NCI-H460 (cell line): ENCODE measurements around the gene ATP6V1G2. TPM values are rescaled to one million over a fixed set of nuclear protein-coding genes. Genes with fewer than 3 reads are reported as not detected.

Experiments used
- DNase-seq: peaks from one replicate; pipeline ENCODE4 v3.0.0-alpha.2; 2016; ENCODE audit warnings: low read depth; ENCODE audit errors: extremely low read depth
- total RNA-seq: library from RNA; depleted of rRNA; stranded (reverse); fragments of >200 nt; shearing (Covaris generic); gene quantifications from 2 replicates; pipeline ENCODE4 v1.2.3, GENCODE V29; 2014

Gene ATP6V1G2
- total RNA-seq, 1 experiment from 2014 or later, result 0.27 TPM

- DNase-seq, result no peak
Observed at GRCh38 chr6:31556307-31556706, 9.9 kb upstream of the ATP6V1G2 start.

GRCh38 chr6:31551371-31551770 lies 5.0 kb upstream of the ATP6V1G2 start:
- DNase-seq, result peak; percentile 36

GRCh38 chr6:31548544-31548873 lies 2.1 kb upstream of the ATP6V1G2 start:
- DNase-seq, result no peak

GRCh38 chr6:31547727-31548543 lies 1.5 kb upstream of the ATP6V1G2 start:
- no peak for DNase-seq

DNA sequence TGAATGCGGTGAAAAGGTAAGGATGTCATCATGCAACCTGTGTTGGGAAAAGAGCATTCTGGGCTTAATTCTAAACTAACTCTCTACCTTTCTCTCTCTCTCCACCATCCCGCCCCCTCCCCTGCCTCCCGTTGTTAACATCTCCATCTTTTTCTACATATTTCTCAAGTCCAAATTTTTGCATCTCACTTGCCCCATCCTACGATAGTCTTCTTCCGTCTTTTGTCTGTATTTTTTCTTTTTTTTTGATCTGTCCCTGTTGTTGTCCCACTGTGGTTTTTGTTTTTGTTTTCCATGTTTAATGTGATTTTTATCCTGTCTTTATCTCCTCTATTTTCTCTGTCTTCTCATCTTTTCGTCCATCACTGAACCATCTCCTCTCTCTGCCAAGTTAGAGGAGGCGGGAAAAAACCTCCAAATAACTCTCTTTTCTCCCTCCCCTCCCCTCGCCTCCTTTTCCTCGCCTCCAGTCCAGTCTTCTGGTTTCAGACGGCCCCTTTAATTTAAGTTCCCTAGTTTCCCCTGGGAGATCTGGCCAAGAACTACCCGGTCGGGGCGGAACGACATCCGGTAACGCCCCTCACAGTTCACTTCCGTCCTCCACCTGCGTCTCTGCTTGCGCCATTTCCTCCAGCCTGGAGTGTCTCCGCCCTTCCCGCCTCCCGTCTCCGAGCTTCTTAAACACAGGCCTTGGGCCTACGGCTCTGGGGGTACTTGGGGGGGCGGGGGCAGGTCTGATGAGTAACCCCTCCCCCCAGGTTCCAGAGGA lies 734 bp upstream of the ATP6V1G2 start, which contains the start of gene NFKBIL1:
TSS of gene NFKBIL1 (plus strand) at position 651 of the 769 bp plus-strand sequence. CDS start at position 738, 87 bp downstream.
- peak; percentile 90 for DNase-seq

- no peak for DNase-seq
Observed at GRCh38 chr6:31545291-31545690, 1.1 kb downstream of the ATP6V1G2 start.

GRCh38 chr6:31544676-31545075 lies 1.7 kb downstream of the ATP6V1G2 start:
- no peak for DNase-seq

DNA sequence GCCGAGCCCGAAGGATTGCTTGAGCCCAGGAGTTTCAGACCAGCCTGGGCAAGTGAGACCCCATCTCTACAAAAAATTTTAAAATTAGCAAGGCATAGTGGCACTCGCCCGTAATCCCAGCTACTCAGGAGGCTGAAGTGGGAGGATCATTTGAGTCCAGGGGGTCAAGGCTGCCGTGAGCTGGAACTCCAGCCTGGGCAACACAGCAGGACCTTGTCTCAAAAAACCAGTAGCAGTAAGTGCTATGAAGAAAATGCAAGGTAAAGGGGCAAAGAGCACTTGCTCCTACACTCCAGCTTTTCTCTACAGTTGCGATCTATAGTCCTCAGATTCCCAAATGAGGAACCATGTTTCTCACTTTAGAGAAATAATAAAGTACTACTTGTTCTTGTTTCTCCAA lies 2.8 kb downstream of the ATP6V1G2 start:
- no peak for DNase-seq

DNA sequence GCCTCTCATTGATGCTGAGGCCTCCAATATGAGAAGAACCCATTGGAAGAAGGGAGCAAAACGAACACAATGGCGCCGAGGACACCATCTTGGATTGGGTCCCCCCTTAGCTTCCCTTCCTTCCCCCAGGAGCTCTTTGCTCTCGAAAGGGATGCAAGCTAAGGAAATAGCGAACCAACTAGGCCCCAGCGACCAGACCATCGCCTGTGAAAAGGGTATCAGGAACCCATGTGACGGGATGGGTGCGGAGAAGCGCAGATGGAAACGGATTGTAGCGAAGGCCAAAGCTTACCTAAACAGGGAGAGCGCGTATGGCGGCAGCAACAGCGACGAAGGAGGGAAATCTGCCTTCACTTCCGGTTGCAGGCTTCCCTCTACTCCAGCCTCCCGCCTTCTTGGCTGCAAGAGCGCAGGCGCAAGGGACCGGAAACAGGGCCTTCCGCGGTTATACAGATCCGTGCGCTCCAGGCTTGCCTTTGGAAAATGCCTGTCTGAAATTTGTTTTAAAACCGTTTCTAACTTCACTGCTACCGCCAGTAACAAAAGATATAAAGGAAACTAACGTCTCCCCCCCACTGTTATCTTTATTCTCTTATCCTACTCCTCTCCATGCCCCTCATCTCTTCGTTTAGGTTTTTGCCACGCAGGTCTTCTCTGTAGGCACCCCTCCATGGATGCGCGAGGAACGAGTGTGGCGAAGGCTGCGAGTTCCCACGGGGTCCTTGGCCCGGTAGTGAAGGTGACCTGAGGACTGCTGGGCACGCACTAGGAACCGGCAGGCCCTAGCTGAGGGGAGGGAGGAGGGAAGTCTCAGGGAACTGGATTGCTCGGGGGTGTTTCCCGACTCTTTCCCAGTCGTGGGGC lies 4.5 kb downstream of the ATP6V1G2 start, which contains the start of gene DDX39B:
TSS of gene DDX39B (minus strand) at position 346 of the 864 bp plus-strand sequence. CDS start 1,471 bp downstream, outside the sequence.
- peak; percentile 92 for DNase-seq

GRCh38 chr6:31541059-31541657 lies 5.2 kb downstream of the ATP6V1G2 start:
- no peak for DNase-seq

- DNase-seq, result no peak
Observed at GRCh38 chr6:31540640-31541039, 5.8 kb downstream of the ATP6V1G2 start.

GRCh38 chr6:31538805-31539400 lies 7.5 kb downstream of the ATP6V1G2 start:
- DNase-seq, result no peak

GRCh38 chr6:31535538-31536324 lies 10.7 kb downstream of the ATP6V1G2 start:
- no peak for DNase-seq

DNA sequence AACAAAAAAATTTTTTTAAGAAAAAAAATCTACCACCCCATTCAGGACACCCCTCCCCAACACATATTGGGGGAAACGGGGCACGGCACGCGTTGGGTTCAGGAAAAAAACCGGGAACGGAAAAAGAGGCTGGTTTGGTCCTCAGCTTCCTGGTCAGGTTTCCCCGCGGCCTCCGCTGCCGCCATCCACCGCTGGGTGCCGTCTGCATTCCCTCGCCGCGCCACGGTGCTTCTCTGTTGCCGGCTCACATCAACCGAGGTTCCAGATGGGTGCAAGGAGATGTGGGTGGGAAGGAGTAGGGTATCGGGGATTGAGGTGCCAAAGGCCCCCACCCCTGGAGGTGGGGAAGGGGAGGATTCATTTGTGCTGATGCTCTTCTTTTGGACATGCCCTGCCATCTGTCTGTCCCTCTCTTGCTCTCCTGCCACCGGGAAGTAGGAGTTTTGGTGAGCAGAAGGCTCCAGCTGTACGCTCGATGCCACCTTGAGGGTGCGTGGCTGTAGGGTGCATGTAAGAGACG lies 11.8 kb downstream of the ATP6V1G2 start:
- DNase-seq, result no peak

GRCh38 chr6:31534011-31534410 lies 12.4 kb downstream of the ATP6V1G2 start:
- no peak for DNase-seq

DNA sequence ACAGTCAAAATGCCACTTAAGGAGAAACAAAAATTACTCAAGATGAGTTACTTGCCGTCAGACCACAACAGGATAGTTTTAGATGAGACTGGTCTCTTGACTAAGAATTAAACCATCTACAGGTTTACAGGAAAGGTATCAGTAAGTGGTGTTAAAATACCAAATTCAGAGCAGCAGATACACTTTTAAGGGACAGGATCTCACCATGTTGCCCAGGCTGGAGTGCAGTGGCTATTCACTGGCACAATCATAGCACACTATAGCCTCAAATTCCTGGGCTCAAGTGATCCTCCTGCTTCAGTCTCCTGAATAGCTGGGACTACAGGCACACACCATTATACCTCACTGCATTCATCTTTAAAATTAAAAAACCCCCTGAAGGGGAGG lies 13.0 kb downstream of the ATP6V1G2 start:
- no peak for DNase-seq

GRCh38 chr6:31532644-31533454 lies 13.6 kb downstream of the ATP6V1G2 start:
- no peak for DNase-seq
